RWPE2 (cell line): ENCODE data around the gene SOX4.
A peak's percentile ranks its signal among the peaks of the same experiment; 100 is the strongest.

ENCODE experiments used
- ATAC-seq: fragments of 200-7000 bp; cut with Tn5 transposase; 3 replicates; pipeline ENCODE4 v1.9.1; 2021; ENCODE audit warnings: low read depth
- DNase-seq: peaks from one replicate; pipeline ENCODE4 v3.0.0-alpha.2; 2020; ENCODE audit warnings: low spot score
- H3K27ac ChIP-seq: fragments of 450-650 bp; 2 replicates; pipeline ENCODE4 v1.5.1; 2017; ENCODE audit warnings: mild to moderate bottlenecking; ENCODE audit not compliant: poor library complexity, severe bottlenecking
- H3K27me3 ChIP-seq: fragments of 250-450 bp; sonication (Bioruptor Pico); 2 replicates; pipeline ENCODE4 v1.5.1; 2021; ENCODE audit warnings: mild to moderate bottlenecking, moderate library complexity; ENCODE audit not compliant: insufficient read depth, poor library complexity, severe bottlenecking
- H3K36me3 ChIP-seq: fragments of 250-450 bp; sonication (Bioruptor Pico); 2 replicates; pipeline ENCODE4 v1.5.1; 2020; ENCODE audit warnings: low read depth, mild to moderate bottlenecking, moderate library complexity
- H3K4me1 ChIP-seq: fragments of 250-450 bp; sonication (Bioruptor Pico); 2 replicates; pipeline ENCODE4 v1.5.1; 2021; ENCODE audit warnings: mild to moderate bottlenecking, moderate library complexity; ENCODE audit not compliant: insufficient read depth, poor library complexity, severe bottlenecking
- H3K4me3 ChIP-seq: fragments of 250-450 bp; sonication (Bioruptor Pico); 2 replicates; pipeline ENCODE4 v1.5.1; 2021; ENCODE audit warnings: mild to moderate bottlenecking, moderate library complexity; ENCODE audit not compliant: severe bottlenecking
- H3K9me3 ChIP-seq: fragments of 250-450 bp; sonication (Bioruptor Pico); 2 replicates; pipeline ENCODE4 v1.5.1; 2021; ENCODE audit warnings: mild to moderate bottlenecking, moderate library complexity; ENCODE audit not compliant: severe bottlenecking
- CTCF ChIP-seq: fragments of 450-650 bp; IDR thresholded peaks from one replicate; pipeline ENCODE4 v1.5.1; 2017; ENCODE audit warnings: mild to moderate bottlenecking, moderate library complexity; ENCODE audit not compliant: poor library complexity, severe bottlenecking

Gene SOX4

GRCh38 chr6:21588481-21589351 lies 4.8 kb upstream of the SOX4 start:
- H3K4me3 ChIP-seq = peak overlapping the region; percentile 48
- no peak for TF ChIP-seq CTCF
- no peaks in the 10 kb centered on the region for H3K9me3 ChIP-seq
- no peaks in the 10 kb centered on the region for H3K36me3 ChIP-seq
- H3K27me3 ChIP-seq = no peaks in the 10 kb centered on the region
- peak overlapping the region; percentile 83 for H3K27ac ChIP-seq
- H3K4me1 ChIP-seq = peaks cover 4% of the 10 kb centered on the region
- ATAC-seq (peak; percentile 37), DNase-seq (peak; percentile 66)

GRCh38 chr6:21589352-21590345 lies 3.9 kb upstream of the SOX4 start:
- peak; percentile 82 for DNase-seq
- no peaks in the 10 kb centered on the region for H3K9me3 ChIP-seq
- peaks cover 4% of the 10 kb centered on the region for H3K4me1 ChIP-seq
- no peaks in the 10 kb centered on the region for H3K27me3 ChIP-seq
- TF ChIP-seq CTCF = peak; percentile 94
- H3K27ac ChIP-seq = peak overlapping the region; percentile 83
- peak overlapping the region; percentile 48 for H3K4me3 ChIP-seq
- ATAC-seq = peak; percentile 45
- H3K36me3 ChIP-seq = no peaks in the 10 kb centered on the region

- peaks cover 4% of the 10 kb centered on the region for H3K4me1 ChIP-seq
- H3K36me3 ChIP-seq = no peaks in the 10 kb centered on the region
- H3K27me3 ChIP-seq = no peaks in the 10 kb centered on the region
- H3K27ac ChIP-seq = no peak overlapping the region
- H3K9me3 ChIP-seq = no peaks in the 10 kb centered on the region
- TF ChIP-seq CTCF = no peak
- H3K4me3 ChIP-seq = no peak overlapping the region
- no peak for DNase-seq
- ATAC-seq = no peak
Observed at GRCh38 chr6:21590346-21590745, 3.2 kb upstream of the SOX4 start.

- H3K27ac ChIP-seq = no peak overlapping the region
- H3K4me1 ChIP-seq = peaks cover 4% of the 10 kb centered on the region
- no peak for TF ChIP-seq CTCF
- no peaks in the 10 kb centered on the region for H3K27me3 ChIP-seq
- no peak for DNase-seq
- H3K4me3 ChIP-seq = no peak overlapping the region
- H3K36me3 ChIP-seq = 0 out of 2 replicates have a peak, but pooled peaks cover 4% of the 10 kb centered on the region
- no peak for ATAC-seq
- no peaks in the 10 kb centered on the region for H3K9me3 ChIP-seq
Observed at GRCh38 chr6:21591446-21591845, 2.1 kb upstream of the SOX4 start.
